LNCAP (cell line): ENCODE results near the gene SCYGR6.

Source experiments
- CTCF ChIP-seq: fragments of 450-650 bp; IDR thresholded peaks from 2 replicates; pipeline ENCODE4 v1.5.1; 2017; ENCODE audit warnings: mild to moderate bottlenecking

Gene SCYGR6

GRCh38 chr2:227724394-227725039 lies at the start of gene SCYGR6:
SCYGR6 (minus strand) TSS chr2:227724757; CDS start chr2:227724757, 0 bp downstream.
- TF ChIP-seq CTCF: no peak

- peak; percentile 37; the same call in 1 of the 2 replicates for TF ChIP-seq CTCF
Measured at GRCh38 chr2:227774011-227774624, 49.6 kb upstream of the SCYGR6 start.

GRCh38 chr2:227772932-227773331 lies 48.4 kb upstream of the SCYGR6 start:
- no peak for TF ChIP-seq CTCF

- TF ChIP-seq CTCF: no peak
Measured at GRCh38 chr2:227772197-227772661, 47.7 kb upstream of the SCYGR6 start.

GRCh38 chr2:227767830-227768229 lies 43.3 kb upstream of the SCYGR6 start:
- no peak for TF ChIP-seq CTCF

- TF ChIP-seq CTCF: peak; percentile 77
Measured at GRCh38 chr2:227766373-227766883, 41.9 kb upstream of the SCYGR6 start.

- no peak for TF ChIP-seq CTCF
Measured at GRCh38 chr2:227765788-227766372, 41.3 kb upstream of the SCYGR6 start.
